Liver (tissue), 3 donors: ENCODE data around the gene NFKB1.

Source experiments
- ATF3 ChIP-seq: IDR thresholded peaks from 2 replicates; pipeline ENCODE4 v1.6.1; 2016; ENCODE audit warnings: antibody characterized with exemption
- CTCF ChIP-seq: fragments of 150-350 bp; IDR thresholded peaks from 2 replicates; pipeline ENCODE4 v1.5.1; 2017; ENCODE audit warnings: improper control_type of control experiment, low read depth, low read length; ENCODE audit not compliant: missing input control
- EGR1 ChIP-seq, 2 donors: IDR thresholded peaks; 2 replicates each; pipeline ENCODE4 v1.6.1; 2016 to 2018; ENCODE audit warnings: antibody characterized with exemption in 2 of 2, low read depth in 2 of 2
- FOXA1 ChIP-seq: IDR thresholded peaks from 2 replicates; pipeline ENCODE4 v1.6.1; 2016; ENCODE audit warnings: antibody characterized with exemption
- FOXA2 ChIP-seq: IDR thresholded peaks from 2 replicates; pipeline ENCODE4 v1.6.1; 2016; ENCODE audit warnings: antibody characterized with exemption
- HNF4A ChIP-seq, 2 donors: conservative IDR thresholded peaks; 2 replicates each; pipeline ENCODE4 v1.6.1; 2016; ENCODE audit warnings: antibody characterized with exemption in 2 of 2, mild to moderate bottlenecking in 2 of 2
- JUND ChIP-seq, 2 donors: IDR thresholded peaks; 2 replicates each; pipeline ENCODE4 v1.6.1; 2016; ENCODE audit warnings: antibody characterized with exemption in 2 of 2
- MAX ChIP-seq: IDR thresholded peaks from 2 replicates; pipeline ENCODE4 v1.6.1; 2016; ENCODE audit warnings: antibody characterized with exemption
- NR2F2 ChIP-seq: IDR thresholded peaks from 2 replicates; pipeline ENCODE4 v1.6.1; 2016; ENCODE audit warnings: antibody characterized with exemption
- RAD21 ChIP-seq, 2 donors: IDR thresholded peaks; 2 replicates each; pipeline ENCODE4 v1.6.1; 2016; ENCODE audit warnings: antibody characterized with exemption in 2 of 2, mild to moderate bottlenecking in 2 of 2
- REST ChIP-seq: IDR thresholded peaks from 2 replicates; pipeline ENCODE4 v1.6.1; 2016; ENCODE audit warnings: antibody characterized with exemption, mild to moderate bottlenecking
- RXRA ChIP-seq, 2 donors: IDR thresholded peaks; 2 replicates each; pipeline ENCODE4 v1.6.1; 2017 to 2018; ENCODE audit warnings: antibody characterized with exemption in 2 of 2, mild to moderate bottlenecking in 1 of 2
- TAF1 ChIP-seq: conservative IDR thresholded peaks from 2 replicates; pipeline ENCODE4 v1.6.1; 2016; ENCODE audit warnings: antibody characterized with exemption, mild to moderate bottlenecking
- YY1 ChIP-seq: IDR thresholded peaks from 2 replicates; pipeline ENCODE4 v1.6.1; 2016; ENCODE audit warnings: antibody characterized with exemption, mild to moderate bottlenecking
- donor health status: healthy.
- donor health status: healthy.

GRCh38 chr4:102493257-102493656 is 7.9 kb upstream of the NFKB1 start:
- TF ChIP-seq CTCF: no peak
- no peak for TF ChIP-seq MAX
- no peak for TF ChIP-seq REST
- no peak for TF ChIP-seq RAD21 (IDR thresholded peaks at IDR 0.05)
- no peak for TF ChIP-seq YY1
- TF ChIP-seq TAF1: no peak
- TF ChIP-seq JUND (IDR thresholded peaks at IDR 0.05): no peak
- no peak for TF ChIP-seq HNF4A (conservative IDR thresholded peaks at IDR 0.05)
- no peak for TF ChIP-seq NR2F2
- TF ChIP-seq FOXA2: no peak
- no peak for TF ChIP-seq EGR1 (IDR thresholded peaks at IDR 0.05; ENCODE audit: low read depth in 2 of 2)
- no peak for TF ChIP-seq RXRA (IDR thresholded peaks at IDR 0.05)
- no peak for TF ChIP-seq FOXA1
- no peak for TF ChIP-seq ATF3
